HFFc6 (cell line): Measurements from ENCODE around the gene CCDC73. TPM values are rescaled to one million over a fixed set of nuclear protein-coding genes. Genes with fewer than 3 reads are reported as not detected.
"Not testable (repeated sequence)": the region's sequence is repeated elsewhere in the genome, so short reads cannot be mapped to it uniquely, and the experiment has no call there.

ENCODE experiments used
- DNase-seq: peaks from one replicate; pipeline ENCODE4 v3.0.0-alpha.2; 2018
- H3K27ac Mint-ChIP-seq: 2 replicates; pipeline ENCODE4 v1.8.0; 2020; ENCODE audit warnings: mild to moderate bottlenecking, mixed read lengths
- H3K27me3 Mint-ChIP-seq: 2 replicates; pipeline ENCODE4 v1.8.0; 2021; ENCODE audit warnings: mild to moderate bottlenecking, moderate library complexity, mixed read lengths; ENCODE audit not compliant: insufficient read depth
- H3K36me3 Mint-ChIP-seq: 2 replicates; pipeline ENCODE4 v1.8.0; 2021; ENCODE audit warnings: low read depth, mixed read lengths
- H3K4me1 Mint-ChIP-seq: 2 replicates; pipeline ENCODE4 v1.8.0; 2020; ENCODE audit warnings: low read depth, mixed read lengths
- H3K4me3 Mint-ChIP-seq: 2 replicates; pipeline ENCODE4 v1.8.0; 2020; ENCODE audit warnings: mild to moderate bottlenecking, moderate library complexity, mixed read lengths
- H3K9me3 Mint-ChIP-seq: 2 replicates; pipeline ENCODE4 v1.8.0; 2020; ENCODE audit warnings: mild to moderate bottlenecking, mixed read lengths
- CTCF ChIP-seq: fragments of 200-600 bp; sonication (generic); IDR thresholded peaks from 2 replicates; pipeline ENCODE4 v1.5.0; 2021; ENCODE audit warnings: antibody characterized with exemption, mild to moderate bottlenecking
- total RNA-seq, 6 experiments: library from RNA; stranded (reverse); fragmentation: NEBNext Ultra II Directional; extraction: Animal tissue kit (Norgen Biotek cat#: 25700); gene quantifications; 2 replicates in 1 of 6; 3 replicates in 5 of 6; pipeline ENCODE4 v1.2.3, GENCODE V29; 2021

The CCDC73 gene
- total RNA-seq, 6 experiments from 2014 or later = not detected

GRCh38 chr11:32616903-32617302, 177.6 kb downstream of the CCDC73 start:
- H3K27ac Mint-ChIP-seq = no peak overlapping the region
- H3K36me3 Mint-ChIP-seq = no peaks in the 10 kb centered on the region
- no peak for TF ChIP-seq CTCF
- no peaks in the 10 kb centered on the region for H3K4me1 Mint-ChIP-seq
- peaks cover 3% of the 10 kb centered on the region for H3K27me3 Mint-ChIP-seq
- no peaks in the 10 kb centered on the region for H3K9me3 Mint-ChIP-seq
- H3K4me3 Mint-ChIP-seq = no peak overlapping the region
- no peak for DNase-seq

GRCh38 chr11:32615422-32615821, 179.0 kb downstream of the CCDC73 start:
- Mint-ChIP-seq H3K36me3 (no peaks in the 10 kb centered on the region), H3K4me3 (no peak overlapping the region), H3K27me3 (no peaks in the 10 kb centered on the region), H3K4me1 (no peaks in the 10 kb centered on the region), H3K27ac (no peak overlapping the region), H3K9me3 (no peaks in the 10 kb centered on the region)
- TF ChIP-seq CTCF = peak; percentile 32; the same call in 1 of the 2 replicates
- no peak for DNase-seq

- Mint-ChIP-seq H3K27ac (no peak overlapping the region), H3K4me3 (no peak overlapping the region), H3K4me1 (no peaks in the 10 kb centered on the region), H3K9me3 (no peaks in the 10 kb centered on the region), H3K36me3 (peaks cover 13% of the 10 kb centered on the region), H3K27me3 (no peaks in the 10 kb centered on the region)
- no peak for TF ChIP-seq CTCF
- DNase-seq = no peak
Measured at GRCh38 chr11:32613500-32614151, 180.8 kb downstream of the CCDC73 start.

- Mint-ChIP-seq H3K27me3 (peaks cover 3% of the 10 kb centered on the region; the same call in 1 of the 2 replicates), H3K4me3 (no peak overlapping the region), H3K27ac (no peak overlapping the region), H3K36me3 (peaks cover 32% of the 10 kb centered on the region), H3K9me3 (no peaks in the 10 kb centered on the region), H3K4me1 (no peaks in the 10 kb centered on the region)
- no peak for DNase-seq
- no peak for TF ChIP-seq CTCF
Measured at GRCh38 chr11:32610797-32611352, 183.6 kb downstream of the CCDC73 start.

- not testable (repeated sequence) for H3K4me3 Mint-ChIP-seq, H3K27me3 Mint-ChIP-seq, DNase-seq, H3K9me3 Mint-ChIP-seq, H3K27ac Mint-ChIP-seq, H3K4me1 Mint-ChIP-seq
- H3K36me3 Mint-ChIP-seq = peaks cover 40% of the 10 kb centered on the region
Measured at GRCh38 chr11:32608826-32609225, 185.6 kb downstream of the CCDC73 start.

GRCh38 chr11:32606220-32606619, 188.2 kb downstream of the CCDC73 start:
- TF ChIP-seq CTCF = no peak
- Mint-ChIP-seq H3K9me3 (no peaks in the 10 kb centered on the region), H3K4me1 (peaks cover 7% of the 10 kb centered on the region), H3K27ac (no peak overlapping the region), H3K4me3 (no peak overlapping the region), H3K27me3 (peaks cover 3% of the 10 kb centered on the region; the same call in 1 of the 2 replicates), H3K36me3 (peaks cover 46% of the 10 kb centered on the region)
- no peak for DNase-seq
